NCI-H1417 (cell line): ENCODE results near the gene RUNX2.
A peak's percentile ranks its signal among the peaks of the same experiment; 100 is the strongest.

ENCODE experiments used
- DNase-seq, 3 experiments: peaks; one replicate each; lab custom pipeline; 2025; lab: John Stamatoyannopoulos, UW

Gene RUNX2

DNA sequence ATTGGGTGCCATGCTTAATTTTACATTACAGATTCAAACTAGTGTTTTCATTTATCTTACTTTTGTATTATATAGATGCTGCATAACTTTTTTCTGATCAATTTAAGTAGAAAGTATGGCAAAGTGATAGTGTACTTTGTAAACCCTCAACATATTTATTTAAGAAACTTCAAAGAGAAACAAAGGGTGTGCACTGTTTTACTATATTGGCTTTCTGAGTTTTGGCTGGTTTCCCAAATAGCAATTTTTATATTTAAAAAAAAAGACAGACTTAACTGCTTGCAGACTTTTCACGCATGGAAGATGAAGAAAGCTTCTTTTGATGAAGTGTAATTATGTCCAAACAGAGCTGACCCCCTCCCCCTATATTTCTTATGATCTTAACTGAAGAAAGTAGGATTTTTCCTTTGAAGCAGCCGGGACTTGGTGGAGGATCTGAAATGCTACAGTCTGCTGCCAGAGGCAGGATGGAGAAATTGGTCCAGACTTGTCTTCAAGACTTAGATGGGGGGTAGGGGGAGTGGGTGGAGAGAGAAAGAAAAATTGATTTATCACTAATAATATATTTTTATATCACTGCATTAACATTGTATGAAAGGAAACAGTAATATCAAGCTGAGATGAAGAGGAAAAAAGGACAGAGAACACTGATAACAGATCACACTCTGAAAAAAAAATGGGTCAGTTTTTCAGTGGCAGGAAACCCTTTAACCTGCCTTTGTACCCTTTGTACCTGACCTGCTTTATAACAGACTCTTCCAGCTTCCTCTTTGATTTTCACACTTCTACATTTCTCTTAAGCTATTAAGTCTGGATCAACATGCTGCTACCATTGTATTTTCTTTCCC lies 105.6 kb downstream of the RUNX2 start:
- DNase-seq = no peak

GRCh38 chr6:45434381-45434700 lies 106.2 kb downstream of the RUNX2 start:
- no peak for DNase-seq

DNA sequence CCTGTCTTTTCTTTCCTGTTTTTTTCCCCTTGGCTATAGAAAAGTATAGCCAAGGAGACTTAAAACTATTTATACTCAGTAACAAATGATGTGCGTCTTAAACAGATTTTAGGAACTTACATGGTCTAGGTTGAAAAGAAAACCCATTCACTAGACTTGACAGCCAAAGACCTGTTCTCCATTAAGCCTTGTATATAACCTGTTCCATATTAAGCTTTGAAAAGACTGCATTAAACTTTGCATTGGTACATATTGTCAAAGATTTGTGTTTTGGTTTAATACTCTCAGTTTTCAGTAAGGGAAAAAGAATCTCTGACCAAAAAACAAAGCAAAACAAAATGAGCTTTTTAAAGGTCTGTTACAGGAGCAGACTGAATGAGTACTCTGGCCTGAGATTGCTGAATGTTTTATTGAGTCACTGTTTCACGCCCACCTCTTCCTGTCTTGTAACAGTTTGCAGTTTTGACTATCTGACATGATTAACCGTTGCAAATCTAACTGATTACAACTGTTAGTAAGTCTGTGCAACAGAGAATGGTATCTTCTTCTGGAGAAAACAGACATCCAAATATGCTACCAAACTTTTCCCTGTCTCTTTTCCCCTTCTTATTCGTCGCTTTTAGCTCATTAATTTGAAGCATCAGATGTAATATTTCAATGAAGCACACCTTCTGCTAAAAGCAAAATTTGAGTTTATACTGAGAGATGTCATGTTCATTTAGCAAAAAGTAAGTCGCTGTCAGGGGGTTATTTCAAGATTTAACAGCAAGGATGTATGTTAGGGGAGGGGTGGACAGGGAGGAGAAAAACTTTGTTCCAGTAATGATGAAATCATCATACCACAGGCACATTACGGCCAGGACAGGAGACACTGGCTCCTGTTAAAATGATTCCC lies 108.7 kb downstream of the RUNX2 start:
- DNase-seq = no peak

DNA sequence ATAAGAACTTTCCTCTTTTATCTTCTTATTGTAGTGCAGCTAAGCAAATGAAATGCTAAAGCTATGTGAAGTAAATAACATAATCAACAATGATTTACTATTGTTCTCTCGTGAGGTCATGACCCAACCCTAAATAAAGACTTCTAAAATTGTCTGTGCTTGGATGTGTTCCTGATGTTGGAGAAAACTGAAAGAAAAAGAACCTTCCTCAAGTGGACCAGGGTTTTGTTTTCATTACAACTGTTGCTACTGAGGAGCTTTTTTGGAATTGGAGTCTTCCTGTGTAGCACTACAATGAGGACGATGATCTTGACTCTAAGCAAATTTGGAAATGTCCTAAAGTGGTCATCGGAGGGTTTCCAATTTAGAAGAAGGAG lies 109.3 kb downstream of the RUNX2 start:
- no peak for DNase-seq

- no peak for DNase-seq
These were observed 110.0 kb downstream of the RUNX2 start for GRCh38 chr6:45438151-45438550.

GRCh38 chr6:45438849-45439406 lies 110.8 kb downstream of the RUNX2 start:
- DNase-seq = no peak

- DNase-seq = no peak
These were observed 111.3 kb downstream of the RUNX2 start for GRCh38 chr6:45439459-45439858.

GRCh38 chr6:45439861-45440388 lies 111.8 kb downstream of the RUNX2 start:
- no peak for DNase-seq

GRCh38 chr6:45441851-45442453 lies 113.8 kb downstream of the RUNX2 start:
- no peak for DNase-seq

DNA sequence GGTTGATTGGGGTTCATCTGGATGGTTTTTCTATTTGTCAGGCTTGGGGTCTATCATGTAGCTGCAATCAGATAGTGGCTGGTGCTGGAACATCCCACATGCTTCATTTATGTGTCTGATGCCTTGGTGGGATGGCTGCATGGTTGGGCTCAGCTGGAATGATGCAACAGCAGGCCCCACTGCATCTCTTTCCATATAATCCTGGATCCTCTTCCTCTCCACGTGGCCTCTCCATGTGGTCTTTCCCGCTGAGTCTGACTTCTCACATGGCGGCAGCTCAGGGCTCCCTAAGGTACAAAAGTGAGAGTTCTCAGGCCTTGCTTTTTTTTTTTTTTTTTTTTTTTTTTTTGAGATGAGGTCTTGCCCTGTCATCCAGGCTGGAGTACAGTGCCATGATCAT lies 114.6 kb downstream of the RUNX2 start:
- no peak for DNase-seq

GRCh38 chr6:45445364-45445748 lies 117.2 kb downstream of the RUNX2 start:
- DNase-seq = no peak

DNA sequence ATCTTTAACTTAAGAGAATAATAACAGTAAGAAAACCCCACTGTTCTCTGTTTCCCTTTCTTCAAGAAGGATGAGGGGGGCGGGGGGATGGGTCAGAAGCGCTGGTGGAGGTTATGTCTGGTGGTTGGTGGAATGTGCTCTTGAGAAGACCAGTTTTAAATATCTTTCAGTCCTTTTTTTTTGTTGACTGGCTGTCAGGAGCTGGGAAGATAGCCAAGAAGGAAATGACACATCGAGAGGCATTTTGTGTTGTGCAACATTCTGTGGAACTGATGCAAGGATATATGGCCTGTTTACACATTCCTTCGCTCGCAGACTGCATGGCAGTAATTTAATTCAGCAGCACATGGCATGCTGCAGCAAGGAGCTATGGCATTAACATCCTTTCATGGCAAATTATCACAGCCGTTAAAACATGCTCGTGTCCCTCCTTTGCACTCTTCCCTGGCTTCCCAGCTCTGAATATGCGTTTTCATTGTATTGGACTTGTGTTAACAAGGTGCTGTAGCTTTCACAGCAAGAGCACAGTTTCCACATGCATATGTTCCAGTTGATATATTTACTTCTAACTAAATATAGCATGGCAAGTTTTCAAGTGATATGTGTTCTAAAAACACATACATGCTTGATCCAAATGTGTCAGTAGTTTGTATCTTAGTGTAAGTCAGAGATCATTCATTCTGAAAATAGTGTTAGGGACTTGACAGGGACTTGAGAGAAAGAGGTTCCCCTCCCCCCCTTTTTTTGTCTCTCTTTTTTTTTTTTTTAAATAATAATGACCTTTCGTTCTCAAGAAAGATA lies 117.8 kb downstream of the RUNX2 start:
- peak in 2 of 3 experiments; percentile 27 to 59 for DNase-seq

DNA sequence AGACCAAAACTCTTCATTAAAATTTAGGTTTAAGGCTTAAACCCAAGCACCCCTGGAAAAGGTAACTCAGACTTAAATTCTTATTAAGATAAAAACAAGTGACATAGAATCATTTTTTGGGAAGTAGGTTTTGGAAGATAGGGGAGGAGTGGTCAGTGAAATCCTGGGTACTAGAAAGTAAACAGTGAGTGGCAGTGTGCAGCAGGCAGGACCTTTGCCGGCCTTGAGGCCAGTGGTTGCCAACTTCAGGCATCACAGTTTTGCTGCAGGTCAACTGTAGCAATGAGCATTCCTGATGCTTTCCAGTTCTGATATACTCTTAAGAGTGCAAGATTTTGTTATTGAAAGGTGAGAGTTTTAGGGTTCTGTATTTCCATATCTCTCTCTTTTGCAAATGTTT lies 118.9 kb downstream of the RUNX2 start:
- DNase-seq = no peak

DNA sequence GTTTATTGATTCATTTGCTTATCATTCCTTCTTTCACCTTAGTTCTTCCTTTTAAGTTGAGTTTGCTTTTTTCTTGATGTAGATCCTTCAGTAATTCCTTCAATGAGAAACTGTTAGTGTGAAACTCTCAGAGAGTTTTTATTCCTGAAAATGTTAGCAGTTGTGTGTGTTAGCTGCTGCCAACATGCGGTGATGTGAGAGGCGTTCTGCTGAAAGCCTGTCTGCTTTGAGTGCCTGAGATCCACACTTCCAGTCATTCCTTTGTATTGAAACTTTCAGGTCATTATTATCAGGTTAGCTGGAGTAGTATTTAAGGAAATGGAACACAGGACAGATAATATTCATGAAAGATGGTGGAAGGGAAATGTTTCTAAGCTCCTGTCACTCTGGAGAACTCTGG lies 119.6 kb downstream of the RUNX2 start:
- no peak for DNase-seq

- DNase-seq = no peak
These were observed 120.6 kb downstream of the RUNX2 start for GRCh38 chr6:45448417-45449389.

GRCh38 chr6:45450132-45450531 lies 122.0 kb downstream of the RUNX2 start:
- peak in 1 of 3 experiments; percentile 25 for DNase-seq

GRCh38 chr6:45450831-45451230 lies 122.7 kb downstream of the RUNX2 start:
- no peak for DNase-seq

- no peak for DNase-seq
These were observed 126.1 kb downstream of the RUNX2 start for GRCh38 chr6:45454008-45454911.

DNA sequence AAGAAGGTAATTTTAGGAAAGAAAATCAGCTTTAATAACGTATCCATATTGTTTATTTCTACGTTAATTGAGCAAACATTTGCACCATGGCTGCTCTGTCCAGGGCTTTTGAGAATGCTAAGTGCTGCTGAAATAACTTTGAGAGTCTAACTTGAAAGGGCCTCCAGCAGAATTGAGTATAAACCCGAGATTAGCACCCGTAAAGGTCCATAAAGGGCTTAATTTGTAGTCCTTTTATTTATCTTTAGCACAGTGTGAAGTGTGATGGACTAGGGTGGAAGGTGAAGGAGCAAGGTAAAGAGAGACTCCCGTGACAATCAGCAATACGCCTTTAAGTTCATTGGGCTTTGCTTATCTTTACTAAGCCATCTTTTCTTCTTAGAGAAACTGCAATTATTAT lies 127.3 kb downstream of the RUNX2 start:
- DNase-seq = no peak
